ENCODE results near the gene APC2. TPM values are rescaled to one million over a fixed set of nuclear protein-coding genes. Genes with fewer than 3 reads are reported as not detected.

Gene APC2
- total and polyA plus RNA-seq, 4 donors = 0.03 to 0.42 (median 0.26) TPM; not detected in 1

DNA sequence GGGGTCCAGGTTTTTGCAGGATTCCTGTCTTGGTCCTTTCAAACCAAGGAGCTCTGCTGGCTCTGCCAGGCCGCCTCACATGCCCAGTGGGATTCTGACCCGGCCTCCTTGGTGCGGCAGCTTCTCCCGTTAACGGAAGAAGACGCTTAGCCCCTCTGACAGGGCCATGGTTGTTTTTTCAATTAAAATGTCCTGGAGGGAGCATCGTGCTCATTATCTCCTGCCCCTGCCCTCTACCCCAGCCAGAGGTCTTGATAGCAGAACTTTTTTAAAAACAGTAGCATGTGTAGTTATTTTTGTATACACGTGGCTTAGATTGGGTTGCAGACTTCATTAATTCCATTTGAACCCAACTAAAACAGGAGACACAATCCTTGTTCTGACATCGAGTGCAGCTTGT is 23.2 kb upstream of the APC2 start:
- no peak for ATAC-seq (ENCODE audit: low FRiP score)
- WGBS, 2 donors = 77 to 82% methylated on average over 9 of the region's 9 CpGs
- intact Hi-C loops (cut with DNase I) = no loop called here
- Histone ChIP-seq H3K27ac (ENCODE audit: low read depth in 1 of 2, low read length in 2 of 2) (no peak overlapping the region), H3K27me3 (ENCODE audit: control insufficient read depth in 1 of 2, insufficient read depth in 2 of 2, low read length in 1 of 2) (no peaks in the 10 kb centered on the region), H3K4me3 (ENCODE audit: low read length in 2 of 2) (no peak overlapping the region), H3K4me1 (ENCODE audit: control insufficient read depth in 1 of 2, insufficient read depth in 2 of 2, low read length in 2 of 2) (no peaks in the 10 kb centered on the region), H3K36me3 (ENCODE audit: control insufficient read depth in 1 of 2, insufficient read depth in 2 of 2, low read length in 1 of 2) (no peaks in the 10 kb centered on the region), H3K9me3 (ENCODE audit: control insufficient read depth, low read length) (no peaks in the 10 kb centered on the region)
- no peak for DNase-seq

DNA sequence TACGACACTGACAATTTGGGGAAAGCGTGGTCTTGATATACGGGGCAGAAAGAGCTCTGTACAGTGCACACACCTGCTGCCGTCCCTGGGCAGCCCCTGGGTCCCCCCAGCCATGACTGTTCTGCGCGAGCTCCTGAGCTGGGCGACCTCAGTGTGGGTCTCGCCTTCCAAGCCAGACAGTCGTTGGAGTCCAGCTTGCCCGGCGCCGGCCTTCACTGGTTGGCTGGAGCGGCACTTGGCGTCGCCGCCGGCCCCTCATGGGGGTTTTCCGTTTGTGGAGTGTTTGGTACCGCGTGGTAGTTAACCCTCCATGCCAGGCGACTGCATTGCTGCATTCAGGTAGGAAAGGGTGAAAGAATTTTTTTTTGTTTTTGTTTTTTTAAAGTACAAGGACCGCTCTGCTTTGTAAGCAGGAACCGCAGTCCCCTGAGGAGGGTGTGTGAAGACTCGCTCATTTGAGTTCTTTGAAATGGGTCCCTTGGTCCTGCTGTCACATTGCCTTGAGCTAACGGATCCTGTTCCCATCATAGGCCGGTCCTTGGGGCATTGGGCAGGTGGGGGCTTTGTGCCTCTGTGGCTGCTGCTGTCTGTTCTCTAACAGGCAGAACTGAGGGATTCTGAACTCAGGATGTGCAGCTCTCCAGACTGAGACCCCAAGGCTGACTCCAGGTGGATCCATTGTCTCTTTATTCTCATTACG is 22.6 kb upstream of the APC2 start:
- DNase-seq (no peak), ATAC-seq (ENCODE audit: low FRiP score) (no peak)
- intact Hi-C loops (cut with DNase I) = no loop called here
- Histone ChIP-seq H3K27me3 (ENCODE audit: control insufficient read depth in 1 of 2, insufficient read depth in 2 of 2, low read length in 1 of 2) (no peaks in the 10 kb centered on the region), H3K27ac (ENCODE audit: low read depth in 1 of 2, low read length in 2 of 2) (no peak overlapping the region), H3K9me3 (ENCODE audit: control insufficient read depth, low read length) (no peaks in the 10 kb centered on the region), H3K36me3 (ENCODE audit: control insufficient read depth in 1 of 2, insufficient read depth in 2 of 2, low read length in 1 of 2) (no peaks in the 10 kb centered on the region), H3K4me1 (ENCODE audit: control insufficient read depth in 1 of 2, insufficient read depth in 2 of 2, low read length in 2 of 2) (no peaks in the 10 kb centered on the region), H3K4me3 (ENCODE audit: low read length in 2 of 2) (no peak overlapping the region)
- 87 to 90% methylated on average over 27 of the region's 27 CpGs for WGBS, 2 donors

DNA sequence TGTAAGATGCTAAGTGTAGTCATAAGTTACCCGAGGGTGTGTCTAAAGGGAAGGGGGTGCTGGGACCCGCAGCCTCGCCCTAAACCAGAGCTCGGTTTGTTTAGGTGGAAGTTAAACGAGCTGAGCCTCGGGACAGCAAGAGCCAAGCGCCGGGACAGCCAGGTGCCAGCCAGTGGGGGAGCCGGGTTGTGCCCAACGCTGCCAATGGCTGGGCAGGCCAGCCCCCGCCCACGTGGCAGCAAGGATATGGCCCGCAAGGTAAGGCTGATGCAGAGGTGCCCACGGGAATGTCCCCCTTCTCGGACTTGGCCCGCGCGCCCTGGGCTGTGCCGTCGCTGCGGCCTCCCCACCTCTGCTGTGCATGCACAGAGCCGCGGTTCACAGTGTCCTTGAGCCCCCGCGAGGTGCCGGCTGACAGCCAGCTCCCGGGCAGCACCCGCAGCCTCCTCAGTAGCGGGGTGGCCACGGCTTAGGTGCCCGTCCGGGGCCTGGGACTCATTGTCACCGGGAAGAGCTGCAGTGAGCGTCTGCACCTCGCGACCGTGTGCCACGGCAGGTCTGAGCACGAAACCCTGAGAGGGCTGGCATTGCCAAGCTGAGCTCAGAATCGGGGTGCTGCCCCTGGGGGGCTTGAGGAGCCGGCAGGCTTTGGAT is 21.1 kb upstream of the APC2 start:
- no peak for ATAC-seq (ENCODE audit: low FRiP score)
- Histone ChIP-seq H3K4me3 (ENCODE audit: low read length in 2 of 2) (no peak overlapping the region), H3K9me3 (ENCODE audit: control insufficient read depth, low read length) (no peaks in the 10 kb centered on the region), H3K27ac (ENCODE audit: low read depth in 1 of 2, low read length in 2 of 2) (no peak overlapping the region), H3K36me3 (ENCODE audit: control insufficient read depth in 1 of 2, insufficient read depth in 2 of 2, low read length in 1 of 2) (no peaks in the 10 kb centered on the region), H3K4me1 (ENCODE audit: control insufficient read depth in 1 of 2, insufficient read depth in 2 of 2, low read length in 2 of 2) (no peaks in the 10 kb centered on the region), H3K27me3 (ENCODE audit: control insufficient read depth in 1 of 2, insufficient read depth in 2 of 2, low read length in 1 of 2) (no peaks in the 10 kb centered on the region)
- WGBS, 2 donors = 90 to 91% methylated on average over 41 of the region's 41 CpGs
- no peak for DNase-seq
- intact Hi-C loops (cut with DNase I) = no loop called here

DNA sequence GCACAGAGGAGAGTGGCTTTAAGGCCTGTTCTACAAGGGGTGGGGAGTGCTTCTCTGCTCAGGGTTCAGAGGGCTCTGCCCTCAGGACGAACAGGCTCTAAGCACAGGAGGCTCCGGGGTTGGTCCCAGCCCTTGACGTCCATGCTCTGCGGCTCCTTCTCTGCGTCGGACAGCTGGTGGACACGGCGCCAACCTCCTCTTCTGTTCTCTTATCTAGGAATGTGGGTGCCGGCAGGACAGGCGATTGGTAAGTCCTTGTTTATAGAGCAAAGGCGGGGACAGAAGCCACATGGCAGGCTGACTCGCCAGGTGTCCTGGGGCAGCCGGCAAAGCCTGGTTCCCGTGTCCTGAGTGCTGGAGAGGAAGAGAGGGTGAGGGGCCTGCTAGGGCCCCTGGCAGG is 20.2 kb upstream of the APC2 start:
- Histone ChIP-seq H3K4me3 (ENCODE audit: low read length in 2 of 2) (no peak overlapping the region), H3K27me3 (ENCODE audit: control insufficient read depth in 1 of 2, insufficient read depth in 2 of 2, low read length in 1 of 2) (no peaks in the 10 kb centered on the region), H3K9me3 (ENCODE audit: control insufficient read depth, low read length) (no peaks in the 10 kb centered on the region), H3K27ac (ENCODE audit: low read depth in 1 of 2, low read length in 2 of 2) (no peak overlapping the region), H3K36me3 (ENCODE audit: control insufficient read depth in 1 of 2, insufficient read depth in 2 of 2, low read length in 1 of 2) (no peaks in the 10 kb centered on the region), H3K4me1 (ENCODE audit: control insufficient read depth in 1 of 2, insufficient read depth in 2 of 2, low read length in 2 of 2) (no peaks in the 10 kb centered on the region)
- no peak for DNase-seq
- intact Hi-C loops (cut with DNase I) = no loop called here
- WGBS, 2 donors = 78% methylated on average over 14 of the region's 14 CpGs
- ATAC-seq (ENCODE audit: low FRiP score) = no peak

DNA sequence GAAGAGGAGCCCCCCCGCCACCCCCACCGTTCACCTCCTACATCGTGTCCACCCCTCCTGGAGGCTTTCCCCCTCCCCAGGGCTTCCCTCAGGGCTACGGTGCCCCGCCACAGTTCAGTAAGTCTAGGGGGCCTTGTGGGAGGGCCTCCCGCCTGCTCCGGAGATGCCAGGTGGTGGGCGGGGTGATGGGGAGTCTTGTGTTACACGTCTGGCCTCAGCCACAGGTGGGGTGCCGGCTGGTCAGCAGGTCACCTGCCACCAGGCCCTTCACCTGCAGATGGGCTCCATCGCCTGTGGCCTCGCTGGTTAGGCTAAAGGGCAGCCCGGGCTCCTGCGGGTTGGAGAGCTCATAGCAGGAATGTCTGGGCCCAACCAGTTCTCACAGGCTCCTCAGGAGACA is 19.7 kb upstream of the APC2 start:
- 82 to 83% methylated on average over 13 to 14 of the region's 14 CpGs for WGBS, 2 donors
- Histone ChIP-seq H3K4me1 (ENCODE audit: control insufficient read depth in 1 of 2, insufficient read depth in 2 of 2, low read length in 2 of 2) (no peaks in the 10 kb centered on the region), H3K27me3 (ENCODE audit: control insufficient read depth in 1 of 2, insufficient read depth in 2 of 2, low read length in 1 of 2) (no peaks in the 10 kb centered on the region), H3K27ac (ENCODE audit: low read depth in 1 of 2, low read length in 2 of 2) (no peak overlapping the region), H3K36me3 (ENCODE audit: control insufficient read depth in 1 of 2, insufficient read depth in 2 of 2, low read length in 1 of 2) (no peaks in the 10 kb centered on the region), H3K4me3 (ENCODE audit: low read length in 2 of 2) (no peak overlapping the region), H3K9me3 (ENCODE audit: control insufficient read depth, low read length) (no peaks in the 10 kb centered on the region)
- ATAC-seq (ENCODE audit: low FRiP score) (no peak), DNase-seq (no peak)
- intact Hi-C loops (cut with DNase I) = no loop called here

DNA sequence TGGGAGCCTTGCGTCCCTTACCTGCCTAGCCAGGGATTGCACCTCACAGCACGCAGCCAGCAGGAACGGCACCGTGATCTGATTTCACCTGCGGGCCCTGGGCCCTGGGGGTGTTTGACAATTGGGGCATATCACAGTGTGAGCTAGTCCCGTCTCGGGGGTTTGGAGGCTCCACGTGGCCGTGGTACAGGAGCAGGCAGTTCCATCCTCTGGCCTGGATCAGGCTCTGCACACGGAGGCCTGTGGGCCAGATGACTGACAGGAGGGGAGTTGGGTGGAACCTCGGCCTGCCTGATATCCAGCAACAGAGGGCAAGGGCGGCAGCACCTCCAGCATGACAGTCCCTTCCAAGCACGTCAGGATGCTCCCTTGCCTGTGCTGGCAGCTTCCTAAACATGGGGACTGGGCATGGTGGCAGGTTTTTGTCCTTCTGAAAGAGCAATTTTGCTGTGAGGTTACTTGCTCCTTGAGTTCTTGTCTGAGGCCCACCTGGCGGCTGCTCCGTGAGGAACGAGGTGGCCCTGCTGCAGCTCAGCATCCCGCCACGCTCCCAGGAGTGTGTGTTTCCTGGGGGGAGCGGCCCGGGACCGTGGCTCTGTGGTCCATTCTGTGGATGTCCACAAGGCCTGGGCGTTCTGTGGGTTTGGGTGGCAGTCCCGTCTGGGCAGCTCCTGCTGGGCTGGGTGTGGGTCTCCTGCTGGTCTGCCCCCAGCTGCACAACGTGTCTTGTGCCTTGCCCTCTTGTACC is 18.0 kb upstream of the APC2 start:
- no peaks in the 10 kb centered on the region for H3K27me3 ChIP-seq (ENCODE audit: control insufficient read depth in 1 of 2, insufficient read depth in 2 of 2, low read length in 1 of 2)
- H3K36me3 ChIP-seq (ENCODE audit: control insufficient read depth in 1 of 2, insufficient read depth in 2 of 2, low read length in 1 of 2) = no peaks in the 10 kb centered on the region
- no peaks in the 10 kb centered on the region for H3K9me3 ChIP-seq (ENCODE audit: control insufficient read depth, low read length)
- H3K4me1 ChIP-seq (ENCODE audit: control insufficient read depth in 1 of 2, insufficient read depth in 2 of 2, low read length in 2 of 2) = no peaks in the 10 kb centered on the region
- WGBS, 2 donors = 87 to 88% methylated on average over 24 of the region's 24 CpGs
- DNase-seq = no peak
- H3K27ac ChIP-seq (ENCODE audit: low read depth in 1 of 2, low read length in 2 of 2) = no peak overlapping the region
- H3K4me3 ChIP-seq (ENCODE audit: low read length in 2 of 2) = no peak overlapping the region
- ATAC-seq (ENCODE audit: low FRiP score) = no peak
- intact Hi-C loops (cut with DNase I) = no loop called here

DNA sequence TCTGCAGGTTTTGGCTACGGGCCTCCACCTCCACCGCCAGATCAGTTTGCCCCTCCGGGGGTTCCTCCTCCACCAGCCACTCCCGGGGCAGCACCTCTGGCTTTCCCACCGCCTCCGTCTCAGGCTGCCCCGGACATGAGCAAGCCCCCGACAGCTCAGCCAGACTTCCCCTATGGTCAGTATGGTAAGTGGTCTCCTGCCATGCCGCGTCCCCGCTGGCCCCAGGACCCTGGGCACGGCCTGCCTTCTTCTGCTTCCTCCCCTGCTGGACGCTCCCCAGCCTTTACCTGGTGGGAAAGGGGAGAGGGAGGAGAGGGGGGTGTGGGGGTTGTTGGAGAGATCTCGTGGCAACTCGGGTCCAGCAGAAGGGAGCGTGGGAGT is 17.4 kb upstream of the APC2 start:
- ATAC-seq (ENCODE audit: low FRiP score) = no peak
- intact Hi-C loops (cut with DNase I) = no loop called here
- no peak overlapping the region for H3K27ac ChIP-seq (ENCODE audit: low read depth in 1 of 2, low read length in 2 of 2)
- WGBS, 2 donors = 91% methylated on average over 16 of the region's 16 CpGs
- H3K9me3 ChIP-seq (ENCODE audit: control insufficient read depth, low read length) = no peaks in the 10 kb centered on the region
- H3K36me3 ChIP-seq (ENCODE audit: control insufficient read depth in 1 of 2, insufficient read depth in 2 of 2, low read length in 1 of 2) = no peaks in the 10 kb centered on the region
- DNase-seq = no peak
- H3K27me3 ChIP-seq (ENCODE audit: control insufficient read depth in 1 of 2, insufficient read depth in 2 of 2, low read length in 1 of 2) = no peaks in the 10 kb centered on the region
- H3K4me3 ChIP-seq (ENCODE audit: low read length in 2 of 2) = no peak overlapping the region
- no peaks in the 10 kb centered on the region for H3K4me1 ChIP-seq (ENCODE audit: control insufficient read depth in 1 of 2, insufficient read depth in 2 of 2, low read length in 2 of 2)

DNA sequence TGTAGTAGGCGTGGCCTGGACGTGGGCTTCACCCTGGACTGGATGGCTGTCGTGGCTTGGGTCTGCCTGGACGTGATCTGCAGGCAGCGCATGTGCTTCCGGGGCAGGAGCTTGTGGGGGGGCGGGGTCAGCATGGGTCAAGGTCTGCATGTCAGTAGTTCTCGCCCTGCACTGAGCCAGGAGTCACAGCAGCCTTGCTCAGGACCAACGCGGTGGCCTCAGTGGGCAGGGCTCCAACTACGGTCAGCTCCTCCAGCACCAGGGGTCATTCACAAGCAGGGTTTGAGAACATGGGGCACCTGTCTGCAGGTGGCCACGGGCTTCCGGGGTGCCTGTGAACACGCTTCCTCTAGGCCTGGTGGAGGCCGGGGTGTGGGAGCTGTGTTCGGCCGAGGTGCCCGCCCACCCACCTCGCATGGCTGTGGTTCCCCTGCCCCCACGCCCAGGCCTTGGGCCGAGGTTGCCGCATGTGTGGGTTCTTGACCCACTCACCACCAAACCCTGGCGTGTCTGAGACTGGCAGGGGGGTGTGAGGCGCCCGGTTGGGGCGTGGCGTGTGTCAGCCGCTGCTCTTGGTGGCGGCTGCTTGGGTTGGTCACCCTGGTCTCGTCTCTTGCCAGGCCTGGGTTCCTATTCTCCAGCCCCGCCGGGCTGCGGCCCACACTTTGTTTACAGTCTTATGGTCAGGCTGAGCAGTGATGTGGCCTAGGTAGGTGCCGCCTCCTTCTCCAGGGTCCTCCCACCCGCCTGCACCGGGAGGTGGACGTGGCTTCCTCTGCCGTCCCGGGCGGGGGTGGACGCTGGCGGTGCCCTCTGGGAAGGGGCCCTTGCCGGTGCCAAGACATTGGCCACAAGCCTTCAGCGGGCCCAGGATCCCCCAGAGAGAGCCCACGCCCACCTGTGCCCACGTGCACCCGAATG is 16.5 kb upstream of the APC2 start:
- 86 to 88% methylated on average over 47 of the region's 47 CpGs for WGBS, 2 donors
- no peak overlapping the region for H3K27ac ChIP-seq (ENCODE audit: low read depth in 1 of 2, low read length in 2 of 2)
- DNase-seq = no peak
- H3K36me3 ChIP-seq (ENCODE audit: control insufficient read depth in 1 of 2, insufficient read depth in 2 of 2, low read length in 1 of 2) = no peaks in the 10 kb centered on the region
- no peaks in the 10 kb centered on the region for H3K4me1 ChIP-seq (ENCODE audit: control insufficient read depth in 1 of 2, insufficient read depth in 2 of 2, low read length in 2 of 2)
- intact Hi-C loops (cut with DNase I) = no loop called here
- ATAC-seq (ENCODE audit: low FRiP score) = no peak
- no peak overlapping the region for H3K4me3 ChIP-seq (ENCODE audit: low read length in 2 of 2)
- no peaks in the 10 kb centered on the region for H3K9me3 ChIP-seq (ENCODE audit: control insufficient read depth, low read length)
- H3K27me3 ChIP-seq (ENCODE audit: control insufficient read depth in 1 of 2, insufficient read depth in 2 of 2, low read length in 1 of 2) = no peaks in the 10 kb centered on the region

Measured in aorta (tissue), 5 donors.